GM06990 (cell line): ENCODE data around the gene ZNF417.
"Not testable (repeated sequence)": the region's sequence is repeated elsewhere in the genome, so short reads cannot be mapped to it uniquely, and the experiment has no call there.

Source experiments
- DNase-seq: peaks from one replicate; pipeline ENCODE4 v3.0.0-alpha.2; 2011; ENCODE audit not compliant: insufficient read length; ENCODE audit errors: extremely low read depth
- H3K27me3 ChIP-seq: replicated peaks from 2 replicates; pipeline ENCODE4 v1.6.0; 2011; ENCODE audit warnings: low read length; ENCODE audit not compliant: control insufficient read depth, insufficient read depth
- H3K36me3 ChIP-seq: 2 replicates; pipeline ENCODE4 v1.5.1; 2011; ENCODE audit warnings: low read length; ENCODE audit not compliant: control insufficient read depth, insufficient read depth
- H3K4me3 ChIP-seq: replicated peaks from 2 replicates; pipeline ENCODE4 v1.5.1; 2011; ENCODE audit warnings: low read depth, mild to moderate bottlenecking, control low read depth, low read length
- TF ChIP-seq, protein P1 (sequence below): IDR thresholded peaks from 2 replicates; pipeline ENCODE4 v1.5.1; 2011; ENCODE audit warnings: low read length, control low read depth, mild to moderate bottlenecking, inconsistent platforms; ENCODE audit not compliant: insufficient read depth, poor library complexity, severe bottlenecking

The ZNF417 gene

DNA sequence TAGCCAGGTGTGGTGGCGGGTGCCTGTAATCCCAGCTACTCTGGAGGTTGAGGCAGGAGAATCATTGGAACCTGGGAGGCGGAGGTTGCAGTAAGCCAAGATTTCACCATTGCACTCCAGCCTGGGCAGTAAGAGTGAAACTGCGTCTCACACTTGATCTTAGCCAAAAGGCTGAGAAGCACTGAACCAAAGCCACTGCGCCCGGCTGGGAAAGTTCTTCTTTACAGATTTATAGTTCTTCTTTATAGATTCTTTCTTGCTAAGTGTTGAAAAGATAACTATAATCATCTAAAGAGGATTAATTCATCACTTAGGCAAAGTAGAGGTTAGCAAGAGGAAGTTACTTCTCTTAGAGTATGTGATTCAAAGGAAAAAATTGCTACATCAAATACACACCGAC lies 11.1 kb downstream of the ZNF417 start:
- Histone ChIP-seq H3K4me3 (no peak overlapping the region), H3K36me3 (no peaks in the 10 kb centered on the region; the same call in 1 of the 2 replicates), H3K27me3 (no peaks in the 10 kb centered on the region)
- TF ChIP-seq, protein P1, sequence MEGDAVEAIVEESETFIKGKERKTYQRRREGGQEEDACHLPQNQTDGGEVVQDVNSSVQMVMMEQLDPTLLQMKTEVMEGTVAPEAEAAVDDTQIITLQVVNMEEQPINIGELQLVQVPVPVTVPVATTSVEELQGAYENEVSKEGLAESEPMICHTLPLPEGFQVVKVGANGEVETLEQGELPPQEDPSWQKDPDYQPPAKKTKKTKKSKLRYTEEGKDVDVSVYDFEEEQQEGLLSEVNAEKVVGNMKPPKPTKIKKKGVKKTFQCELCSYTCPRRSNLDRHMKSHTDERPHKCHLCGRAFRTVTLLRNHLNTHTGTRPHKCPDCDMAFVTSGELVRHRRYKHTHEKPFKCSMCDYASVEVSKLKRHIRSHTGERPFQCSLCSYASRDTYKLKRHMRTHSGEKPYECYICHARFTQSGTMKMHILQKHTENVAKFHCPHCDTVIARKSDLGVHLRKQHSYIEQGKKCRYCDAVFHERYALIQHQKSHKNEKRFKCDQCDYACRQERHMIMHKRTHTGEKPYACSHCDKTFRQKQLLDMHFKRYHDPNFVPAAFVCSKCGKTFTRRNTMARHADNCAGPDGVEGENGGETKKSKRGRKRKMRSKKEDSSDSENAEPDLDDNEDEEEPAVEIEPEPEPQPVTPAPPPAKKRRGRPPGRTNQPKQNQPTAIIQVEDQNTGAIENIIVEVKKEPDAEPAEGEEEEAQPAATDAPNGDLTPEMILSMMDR = no peak
- no peak for DNase-seq

DNA sequence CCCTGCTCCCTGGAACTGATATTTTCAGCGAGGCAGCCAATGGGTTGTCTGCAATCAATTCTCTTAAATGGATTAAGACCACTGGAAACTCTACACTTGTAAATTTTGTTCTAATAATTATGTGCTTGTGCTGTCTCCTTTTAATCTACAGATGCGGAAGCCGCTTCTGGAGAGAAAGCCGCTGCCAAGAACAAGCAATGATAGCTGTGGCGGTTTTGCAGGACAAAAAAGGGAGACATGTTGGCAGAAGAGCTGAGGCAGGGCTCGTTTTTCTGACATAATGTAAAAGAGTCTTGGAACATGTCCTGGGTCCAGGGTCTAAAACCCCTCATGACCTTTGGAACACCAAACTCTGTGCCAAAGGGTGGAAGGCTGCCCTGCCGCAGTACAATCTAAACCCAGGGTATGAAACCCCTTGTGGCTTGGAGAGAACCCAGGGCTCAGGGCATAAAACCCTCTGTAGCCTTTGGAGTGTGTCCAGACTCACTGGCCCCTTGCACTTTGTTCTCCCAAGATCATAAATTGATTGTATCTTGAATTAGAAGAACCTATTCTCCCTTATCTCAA lies 12.7 kb downstream of the ZNF417 start:
- Histone ChIP-seq H3K4me3 (no peak overlapping the region), H3K27me3 (no peaks in the 10 kb centered on the region), H3K36me3 (no peaks in the 10 kb centered on the region; the same call in 1 of the 2 replicates)
- DNase-seq = no peak
- TF ChIP-seq, protein P1 = no peak

DNA sequence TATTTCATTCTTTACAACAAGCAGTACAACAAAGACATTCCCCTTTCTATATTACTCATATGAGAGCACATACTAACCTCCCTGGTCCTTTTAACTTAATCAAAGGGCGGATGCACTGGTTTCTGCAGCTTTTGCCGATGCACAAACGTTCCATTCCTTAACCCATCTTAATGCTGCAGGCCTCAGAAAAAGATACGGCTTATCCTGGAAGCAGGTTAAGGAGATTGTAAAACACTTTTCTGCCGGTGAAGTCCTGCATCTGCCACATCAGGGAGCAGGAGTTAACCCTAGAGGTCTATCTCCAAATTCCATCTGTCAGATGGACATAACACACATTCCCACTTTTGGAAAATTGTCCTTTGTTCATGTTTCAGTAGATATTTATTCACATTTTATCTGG lies 16.1 kb downstream of the ZNF417 start:
- no peaks in the 10 kb centered on the region for H3K36me3 ChIP-seq
- H3K4me3 ChIP-seq = no peak overlapping the region
- H3K27me3 ChIP-seq = no peaks in the 10 kb centered on the region
- no peak for DNase-seq
- TF ChIP-seq, protein P1 = no peak

DNA sequence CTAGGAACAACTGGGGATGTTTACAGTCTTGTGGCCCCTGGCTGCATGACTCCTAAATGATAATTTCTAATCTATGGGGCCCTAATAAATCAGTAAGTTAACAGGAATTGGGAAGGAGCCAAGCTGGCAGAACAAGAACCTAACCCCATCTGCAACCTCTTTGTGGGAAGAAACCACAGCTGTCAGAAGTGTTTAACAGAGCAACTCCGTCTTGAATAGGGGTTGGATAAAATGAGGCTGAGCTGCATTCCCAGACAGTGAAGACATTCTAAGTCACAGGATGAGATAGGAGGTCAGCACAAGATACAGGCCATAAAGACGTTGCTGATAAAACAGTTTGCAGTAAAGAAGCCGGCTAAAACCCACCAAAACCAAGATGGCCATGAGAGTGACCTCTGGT lies 25.7 kb downstream of the ZNF417 start:
- not testable (repeated sequence) for H3K36me3 ChIP-seq, H3K4me3 ChIP-seq, H3K27me3 ChIP-seq, DNase-seq

DNA sequence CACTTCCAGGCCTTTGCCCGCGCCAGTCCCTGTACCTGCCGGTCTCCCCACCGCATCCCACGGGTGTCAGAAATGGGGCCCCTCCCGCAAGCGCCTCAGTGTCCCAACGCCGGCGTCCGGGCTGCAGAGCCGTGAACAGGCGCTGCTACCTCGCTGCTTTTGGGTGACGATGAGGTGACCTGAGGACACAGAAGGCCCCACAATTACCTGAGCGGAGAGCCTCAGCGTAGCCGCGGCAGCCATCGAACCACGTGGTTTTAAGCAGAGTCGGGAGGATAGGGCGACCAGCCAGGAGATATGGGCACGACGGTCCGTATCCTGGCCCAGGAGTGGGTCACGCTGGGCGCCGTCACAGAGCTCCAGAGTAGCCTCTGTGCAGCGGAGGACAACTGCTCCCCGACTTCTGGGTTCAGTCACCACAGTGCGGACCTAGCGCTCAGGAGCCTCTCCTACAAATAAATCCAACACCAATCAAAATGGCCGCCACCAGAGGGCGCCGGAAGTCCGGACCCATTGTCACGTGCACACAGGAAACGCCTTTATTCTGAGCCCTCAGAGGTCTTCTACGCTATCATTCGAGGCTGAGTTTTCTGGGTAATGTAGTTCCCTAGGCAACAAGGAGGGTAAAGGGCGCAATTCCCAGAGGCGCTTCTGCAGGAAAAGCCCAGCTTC lies 27.7 kb downstream of the ZNF417 start, which contains the start of gene ZNF814:
Gene ZNF814 (minus strand): TSS at position 478 of the 672 bp plus-strand sequence. CDS start 235 bp downstream, at position 243.
- TF ChIP-seq, protein P1 = peak; percentile 13
- H3K27me3 ChIP-seq = no peaks in the 10 kb centered on the region
- DNase-seq = peak; percentile 85
- peak within 1 kb of the TSS; percentile 76 for H3K4me3 ChIP-seq
- H3K36me3 ChIP-seq = no peaks in the 10 kb centered on the region; the same call in 1 of the 2 replicates

DNA sequence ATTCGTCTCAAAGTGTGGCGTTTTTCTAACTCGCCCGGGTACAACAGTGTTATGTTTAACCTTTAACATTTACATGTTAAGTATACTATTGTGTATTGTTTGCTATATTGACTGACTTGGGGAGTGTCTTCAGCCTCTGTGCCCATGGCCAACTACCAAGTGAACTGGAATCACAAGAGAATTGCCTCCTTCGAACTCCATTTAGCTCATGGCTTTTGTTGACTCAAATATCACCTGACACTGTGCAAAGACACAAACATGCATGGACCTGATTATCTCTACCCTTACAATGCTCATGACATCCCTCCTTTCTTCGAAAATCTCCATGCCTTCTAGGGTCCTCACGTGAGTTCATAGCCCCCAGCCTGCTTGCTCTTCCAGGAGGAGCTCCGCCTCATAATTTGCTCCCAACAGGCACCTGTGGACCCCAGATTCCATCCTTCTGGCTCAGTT lies 28.3 kb downstream of the ZNF417 start:
- TF ChIP-seq, protein P1 = no peak
- Histone ChIP-seq H3K4me3 (peak overlapping the region; percentile 76), H3K36me3 (no peaks in the 10 kb centered on the region; the same call in 1 of the 2 replicates), H3K27me3 (no peaks in the 10 kb centered on the region)
- no peak for DNase-seq
